ENCODE results near the gene TMEM45A. TPM values are rescaled to one million over a fixed set of nuclear protein-coding genes. Genes with fewer than 3 reads are reported as not detected.
"Not testable (repeated sequence)": the region's sequence is repeated elsewhere in the genome, so short reads cannot be mapped to it uniquely, and the experiment has no call there.

The TMEM45A gene
- total and polyA plus RNA-seq, 2 donors = 2.6 to 22.1 TPM

DNA sequence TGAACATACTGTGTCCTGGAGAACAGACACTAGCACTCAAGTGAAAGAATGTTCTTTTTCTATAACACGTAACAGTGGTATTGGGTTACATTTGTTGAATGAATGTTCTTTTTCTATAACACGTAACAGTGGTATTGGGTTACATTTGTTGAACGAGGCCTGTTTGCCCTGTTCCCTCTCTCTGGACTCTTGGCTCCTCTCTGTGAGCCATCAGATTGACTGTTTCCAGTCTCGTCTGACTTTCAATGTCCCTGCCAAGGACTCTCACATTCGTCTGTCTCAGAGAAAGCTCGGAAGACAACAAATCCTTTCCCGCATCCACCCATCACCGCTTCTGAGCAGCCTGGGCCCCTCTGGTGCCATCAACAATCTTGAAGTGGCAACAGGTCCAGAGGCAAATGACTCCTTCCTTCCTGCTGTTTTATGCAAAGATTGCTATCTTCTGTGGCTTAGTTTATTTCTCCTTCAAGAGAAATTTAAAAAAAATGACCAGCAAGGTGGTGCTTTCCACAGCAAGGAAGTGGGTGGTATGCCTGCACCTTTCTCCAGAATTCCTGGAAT lies 8.0 kb downstream of the TMEM45A start:
- no peak overlapping the region for H3K27ac ChIP-seq (ENCODE audit: low read depth in 1 of 2, low read length in 1 of 2)
- no peaks in the 10 kb centered on the region for H3K36me3 ChIP-seq (ENCODE audit: control insufficient read depth in 2 of 2, insufficient read depth in 2 of 2, low read length in 1 of 2)
- H3K9me3 ChIP-seq (ENCODE audit: control insufficient read depth in 2 of 2, insufficient read depth in 1 of 2, low read length in 1 of 2) = no peaks in the 10 kb centered on the region
- H3K4me1 ChIP-seq (ENCODE audit: control insufficient read depth in 2 of 2, insufficient read depth in 2 of 2, low read length in 2 of 2) = no peaks in the 10 kb centered on the region
- H3K27me3 ChIP-seq (ENCODE audit: control insufficient read depth in 2 of 2, insufficient read depth in 1 of 2, low read length in 1 of 2) = no peaks in the 10 kb centered on the region
- no peak overlapping the region for H3K4me3 ChIP-seq (ENCODE audit: low read length in 2 of 2)
- DNase-seq (ENCODE audit: low read depth in 6 of 9, low spot score in 9 of 9) = no peak
- 85% methylated on average over 8 of the region's 8 CpGs for WGBS

GRCh38 chr3:100503448-100503847 lies 11.0 kb downstream of the TMEM45A start:
- 97% methylated on average over 1 of the region's 1 CpG for WGBS
- Histone ChIP-seq H3K4me3 (ENCODE audit: low read length in 2 of 2) (no peak overlapping the region), H3K9me3 (ENCODE audit: control insufficient read depth in 2 of 2, insufficient read depth in 1 of 2, low read length in 1 of 2) (peaks cover 0 to 4% of the 10 kb centered on the region in 2 donors), H3K36me3 (ENCODE audit: control insufficient read depth in 2 of 2, insufficient read depth in 2 of 2, low read length in 1 of 2) (no peaks in the 10 kb centered on the region), H3K4me1 (ENCODE audit: control insufficient read depth in 2 of 2, insufficient read depth in 2 of 2, low read length in 2 of 2) (no peaks in the 10 kb centered on the region), H3K27me3 (ENCODE audit: control insufficient read depth in 2 of 2, insufficient read depth in 1 of 2, low read length in 1 of 2) (no peaks in the 10 kb centered on the region), H3K27ac (ENCODE audit: low read depth in 1 of 2, low read length in 1 of 2) (no peak overlapping the region)
- no peak for DNase-seq (ENCODE audit: low read depth in 6 of 9, low spot score in 9 of 9)

DNA sequence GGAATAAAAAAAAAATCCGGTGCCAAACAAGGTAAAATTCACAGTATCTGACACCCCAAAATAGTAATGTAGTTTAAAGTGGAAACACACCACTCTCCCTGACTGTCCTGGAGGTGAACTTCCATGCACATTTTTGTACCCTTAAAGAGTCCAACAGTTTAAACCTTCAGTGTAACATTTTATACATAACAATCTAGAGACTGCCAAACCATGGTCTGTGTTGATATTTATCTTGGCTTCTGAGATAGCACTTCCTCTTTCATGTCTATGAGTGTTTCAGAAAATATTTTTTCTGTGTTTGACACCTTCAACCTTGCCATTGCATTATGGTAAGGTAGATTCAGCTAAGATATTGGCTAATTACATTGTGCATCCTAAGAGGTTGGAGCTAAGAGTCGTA lies 13.9 kb downstream of the TMEM45A start:
- Histone ChIP-seq H3K4me1 (ENCODE audit: control insufficient read depth in 2 of 2, insufficient read depth in 2 of 2, low read length in 2 of 2) (no peaks in the 10 kb centered on the region), H3K27ac (ENCODE audit: low read depth in 1 of 2, low read length in 1 of 2) (no peak overlapping the region), H3K27me3 (ENCODE audit: control insufficient read depth in 2 of 2, insufficient read depth in 1 of 2, low read length in 1 of 2) (no peaks in the 10 kb centered on the region), H3K4me3 (ENCODE audit: low read length in 2 of 2) (no peak overlapping the region), H3K36me3 (ENCODE audit: control insufficient read depth in 2 of 2, insufficient read depth in 2 of 2, low read length in 1 of 2) (no peaks in the 10 kb centered on the region), H3K9me3 (ENCODE audit: control insufficient read depth in 2 of 2, insufficient read depth in 1 of 2, low read length in 1 of 2) (peaks cover 0 to 4% of the 10 kb centered on the region in 2 donors)
- WGBS = 97% methylated on average over 2 of the region's 2 CpGs
- no peak for DNase-seq (ENCODE audit: low read depth in 6 of 9, low spot score in 9 of 9)

GRCh38 chr3:100509818-100510217 lies 17.4 kb downstream of the TMEM45A start:
- H3K27me3 ChIP-seq (ENCODE audit: control insufficient read depth in 2 of 2, insufficient read depth in 1 of 2, low read length in 1 of 2); DNase-seq (ENCODE audit: low read depth in 6 of 9, low spot score in 9 of 9); H3K27ac ChIP-seq (ENCODE audit: low read depth in 1 of 2, low read length in 1 of 2); H3K36me3 ChIP-seq (ENCODE audit: control insufficient read depth in 2 of 2, insufficient read depth in 2 of 2, low read length in 1 of 2); H3K9me3 ChIP-seq (ENCODE audit: control insufficient read depth in 2 of 2, insufficient read depth in 1 of 2, low read length in 1 of 2); H3K4me3 ChIP-seq (ENCODE audit: low read length in 2 of 2); H3K4me1 ChIP-seq (ENCODE audit: control insufficient read depth in 2 of 2, insufficient read depth in 2 of 2, low read length in 2 of 2): not testable (repeated sequence)
- 96% methylated on average over 15 of the region's 15 CpGs for WGBS

DNA sequence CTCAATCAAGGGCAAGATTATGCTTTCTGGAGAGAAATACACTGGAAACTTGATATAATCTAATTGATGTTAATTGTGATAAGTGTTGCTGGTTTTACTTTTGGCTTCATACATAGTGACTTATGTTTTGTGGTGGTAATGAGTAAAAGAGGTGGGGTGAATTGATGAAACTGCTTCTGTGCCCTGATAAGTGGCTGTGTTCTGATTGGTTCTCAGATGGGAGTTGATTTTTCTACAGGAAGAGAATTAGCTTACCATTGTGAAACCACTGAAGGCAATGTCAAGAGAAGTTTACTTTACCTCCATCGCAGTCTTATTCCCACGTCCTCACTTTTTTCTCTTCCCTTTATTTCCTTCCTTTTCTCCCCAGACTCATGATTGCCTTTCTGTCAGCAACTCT lies 23.8 kb downstream of the TMEM45A start:
- 59% methylated on average over 2 of the region's 2 CpGs for WGBS
- Histone ChIP-seq H3K4me1 (ENCODE audit: control insufficient read depth in 2 of 2, insufficient read depth in 2 of 2, low read length in 2 of 2) (no peaks in the 10 kb centered on the region), H3K27me3 (ENCODE audit: control insufficient read depth in 2 of 2, insufficient read depth in 1 of 2, low read length in 1 of 2) (no peaks in the 10 kb centered on the region), H3K36me3 (ENCODE audit: control insufficient read depth in 2 of 2, insufficient read depth in 2 of 2, low read length in 1 of 2) (no peaks in the 10 kb centered on the region), H3K9me3 (ENCODE audit: control insufficient read depth in 2 of 2, insufficient read depth in 1 of 2, low read length in 1 of 2) (no peaks in the 10 kb centered on the region), H3K4me3 (ENCODE audit: low read length in 2 of 2) (no peak overlapping the region), H3K27ac (ENCODE audit: low read depth in 1 of 2, low read length in 1 of 2) (no peak overlapping the region)
- DNase-seq (ENCODE audit: low read depth in 6 of 9, low spot score in 9 of 9) = no peak

- Histone ChIP-seq H3K4me1 (ENCODE audit: control insufficient read depth in 2 of 2, insufficient read depth in 2 of 2, low read length in 2 of 2) (no peaks in the 10 kb centered on the region), H3K27ac (ENCODE audit: low read depth in 1 of 2, low read length in 1 of 2) (no peak overlapping the region), H3K4me3 (ENCODE audit: low read length in 2 of 2) (no peak overlapping the region), H3K36me3 (ENCODE audit: control insufficient read depth in 2 of 2, insufficient read depth in 2 of 2, low read length in 1 of 2) (no peaks in the 10 kb centered on the region), H3K27me3 (ENCODE audit: control insufficient read depth in 2 of 2, insufficient read depth in 1 of 2, low read length in 1 of 2) (no peaks in the 10 kb centered on the region), H3K9me3 (ENCODE audit: control insufficient read depth in 2 of 2, insufficient read depth in 1 of 2, low read length in 1 of 2) (peaks cover 0 to 3% of the 10 kb centered on the region in 2 donors)
- no peak for DNase-seq (ENCODE audit: low read depth in 6 of 9, low spot score in 9 of 9)
- 94% methylated on average over 4 of the region's 4 CpGs for WGBS
Measured at GRCh38 chr3:100516838-100517237, 24.4 kb downstream of the TMEM45A start.

GRCh38 chr3:100517276-100517675 lies 24.9 kb downstream of the TMEM45A start:
- no peaks in the 10 kb centered on the region for H3K4me1 ChIP-seq (ENCODE audit: control insufficient read depth in 2 of 2, insufficient read depth in 2 of 2, low read length in 2 of 2)
- WGBS = 94% methylated on average over 6 of the region's 6 CpGs
- H3K36me3 ChIP-seq (ENCODE audit: control insufficient read depth in 2 of 2, insufficient read depth in 2 of 2, low read length in 1 of 2) = no peaks in the 10 kb centered on the region
- no peaks in the 10 kb centered on the region for H3K27me3 ChIP-seq (ENCODE audit: control insufficient read depth in 2 of 2, insufficient read depth in 1 of 2, low read length in 1 of 2)
- no peak overlapping the region for H3K27ac ChIP-seq (ENCODE audit: low read depth in 1 of 2, low read length in 1 of 2)
- DNase-seq (ENCODE audit: low read depth in 6 of 9, low spot score in 9 of 9) = no peak
- H3K4me3 ChIP-seq (ENCODE audit: low read length in 2 of 2) = no peak overlapping the region
- peaks cover 0 to 3% of the 10 kb centered on the region in 2 donors for H3K9me3 ChIP-seq (ENCODE audit: control insufficient read depth in 2 of 2, insufficient read depth in 1 of 2, low read length in 1 of 2)

DNA sequence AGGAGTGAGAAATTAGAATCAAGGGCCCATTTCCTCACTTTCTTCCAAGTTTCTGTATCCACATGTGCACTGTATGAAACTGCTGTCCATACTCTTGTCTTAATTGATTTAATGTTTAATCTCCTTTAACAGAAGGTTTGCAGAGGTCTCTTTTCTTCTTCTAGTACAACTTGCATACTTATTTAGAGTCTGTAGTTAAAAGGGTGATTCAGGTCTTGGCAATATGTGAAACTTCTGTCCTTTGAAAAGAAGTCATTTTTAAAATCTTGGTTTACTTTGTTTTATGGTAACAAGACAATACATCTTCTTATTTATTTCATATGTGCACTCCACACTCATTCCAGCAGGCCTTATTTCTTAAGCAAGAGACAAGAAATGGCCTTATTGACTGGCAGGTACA lies 25.8 kb downstream of the TMEM45A start:
- no peak overlapping the region for H3K4me3 ChIP-seq (ENCODE audit: low read length in 2 of 2)
- H3K27me3 ChIP-seq (ENCODE audit: control insufficient read depth in 2 of 2, insufficient read depth in 1 of 2, low read length in 1 of 2) = no peaks in the 10 kb centered on the region
- no peaks in the 10 kb centered on the region for H3K4me1 ChIP-seq (ENCODE audit: control insufficient read depth in 2 of 2, insufficient read depth in 2 of 2, low read length in 2 of 2)
- H3K9me3 ChIP-seq (ENCODE audit: control insufficient read depth in 2 of 2, insufficient read depth in 1 of 2, low read length in 1 of 2) = peaks cover 0 to 3% of the 10 kb centered on the region in 2 donors
- DNase-seq (ENCODE audit: low read depth in 6 of 9, low spot score in 9 of 9) = no peak
- H3K27ac ChIP-seq (ENCODE audit: low read depth in 1 of 2, low read length in 1 of 2) = no peak overlapping the region
- no peaks in the 10 kb centered on the region for H3K36me3 ChIP-seq (ENCODE audit: control insufficient read depth in 2 of 2, insufficient read depth in 2 of 2, low read length in 1 of 2)

DNA sequence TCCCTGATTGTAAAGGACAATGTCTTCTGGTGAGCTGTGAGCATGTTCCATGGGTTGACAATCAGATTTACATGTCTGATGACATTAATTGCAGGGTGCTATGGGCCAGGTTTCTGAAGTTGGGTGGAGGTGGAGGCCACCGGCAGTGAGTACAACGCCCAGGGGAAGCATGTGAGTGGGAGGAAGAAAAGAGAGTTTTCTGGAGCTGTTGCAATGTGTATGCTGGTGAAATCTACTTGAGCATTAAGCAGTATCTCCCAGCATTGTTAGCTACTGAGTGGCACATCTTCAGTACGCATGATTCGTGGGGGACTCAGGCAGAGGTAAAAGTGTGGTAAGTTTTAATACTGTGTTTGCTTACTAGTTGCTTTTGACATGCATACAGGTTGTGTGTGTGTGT lies 26.6 kb downstream of the TMEM45A start:
- no peak for DNase-seq (ENCODE audit: low read depth in 6 of 9, low spot score in 9 of 9)
- Histone ChIP-seq H3K9me3 (ENCODE audit: control insufficient read depth in 2 of 2, insufficient read depth in 1 of 2, low read length in 1 of 2) (peaks cover 0 to 3% of the 10 kb centered on the region in 2 donors), H3K4me3 (ENCODE audit: low read length in 2 of 2) (no peak overlapping the region), H3K27me3 (ENCODE audit: control insufficient read depth in 2 of 2, insufficient read depth in 1 of 2, low read length in 1 of 2) (no peaks in the 10 kb centered on the region), H3K27ac (ENCODE audit: low read depth in 1 of 2, low read length in 1 of 2) (no peak overlapping the region), H3K4me1 (ENCODE audit: control insufficient read depth in 2 of 2, insufficient read depth in 2 of 2, low read length in 2 of 2) (no peaks in the 10 kb centered on the region), H3K36me3 (ENCODE audit: control insufficient read depth in 2 of 2, insufficient read depth in 2 of 2, low read length in 1 of 2) (no peaks in the 10 kb centered on the region)
- WGBS = 99% methylated on average over 4 of the region's 4 CpGs

- peaks cover 0 to 3% of the 10 kb centered on the region in 2 donors for H3K9me3 ChIP-seq (ENCODE audit: control insufficient read depth in 2 of 2, insufficient read depth in 1 of 2, low read length in 1 of 2)
- WGBS = 88% methylated on average over 10 of the region's 10 CpGs
- DNase-seq (ENCODE audit: low read depth in 6 of 9, low spot score in 9 of 9) = peak in 2 of 9 donors; percentile 1 to 9
- no peak overlapping the region for H3K4me3 ChIP-seq (ENCODE audit: low read length in 2 of 2)
- no peaks in the 10 kb centered on the region for H3K36me3 ChIP-seq (ENCODE audit: control insufficient read depth in 2 of 2, insufficient read depth in 2 of 2, low read length in 1 of 2)
- H3K4me1 ChIP-seq (ENCODE audit: control insufficient read depth in 2 of 2, insufficient read depth in 2 of 2, low read length in 2 of 2) = no peaks in the 10 kb centered on the region
- no peak overlapping the region for H3K27ac ChIP-seq (ENCODE audit: low read depth in 1 of 2, low read length in 1 of 2)
- no peaks in the 10 kb centered on the region for H3K27me3 ChIP-seq (ENCODE audit: control insufficient read depth in 2 of 2, insufficient read depth in 1 of 2, low read length in 1 of 2)
Measured at GRCh38 chr3:100521439-100521845, 29.0 kb downstream of the TMEM45A start.
